ENCODE results near the gene ASAP3.

ASAP3 gene

GRCh38 chr1:23477359-23478144 lies 6.4 kb downstream of the ASAP3 start:
- no peak for FAIRE-seq

GRCh38 chr1:23475641-23476040 lies 8.3 kb downstream of the ASAP3 start:
- FAIRE-seq = no peak

- FAIRE-seq = no peak
Observed at GRCh38 chr1:23475134-23475628, 8.8 kb downstream of the ASAP3 start.

- FAIRE-seq = no peak
Observed at GRCh38 chr1:23473037-23473800, 10.8 kb downstream of the ASAP3 start.

DNA sequence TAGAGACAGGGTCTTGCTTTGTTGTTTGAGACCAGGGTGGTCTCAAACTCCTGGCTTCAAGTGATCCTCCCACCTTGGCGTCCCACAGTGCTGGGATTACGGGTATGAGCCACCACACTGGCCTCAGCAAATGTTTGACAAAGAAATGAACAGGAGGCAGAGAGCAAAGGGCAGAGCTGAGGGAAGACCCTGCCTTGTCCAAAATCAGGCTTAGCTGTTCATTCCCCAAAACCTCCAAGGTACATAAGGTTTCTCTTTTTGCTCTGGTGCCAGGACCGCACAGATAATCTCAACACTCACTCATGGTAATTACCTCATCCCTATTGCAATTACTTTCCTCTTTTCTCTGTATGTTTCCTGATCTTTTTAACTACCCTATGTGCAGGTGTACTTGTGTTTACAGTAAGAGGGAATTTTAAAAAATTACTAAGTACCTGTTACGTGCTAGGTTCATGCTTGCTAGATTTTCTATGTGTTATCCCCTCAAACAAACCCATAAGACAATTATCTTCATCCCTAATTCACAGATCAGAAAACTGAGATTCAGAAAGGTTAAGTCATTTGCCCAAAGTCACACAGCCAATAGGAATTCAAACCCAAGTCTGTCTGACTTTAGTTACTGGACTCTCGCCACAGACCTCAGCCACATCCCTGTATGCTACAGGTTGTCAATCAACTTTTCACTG lies 11.5 kb downstream of the ASAP3 start:
- FAIRE-seq = no peak

DNA sequence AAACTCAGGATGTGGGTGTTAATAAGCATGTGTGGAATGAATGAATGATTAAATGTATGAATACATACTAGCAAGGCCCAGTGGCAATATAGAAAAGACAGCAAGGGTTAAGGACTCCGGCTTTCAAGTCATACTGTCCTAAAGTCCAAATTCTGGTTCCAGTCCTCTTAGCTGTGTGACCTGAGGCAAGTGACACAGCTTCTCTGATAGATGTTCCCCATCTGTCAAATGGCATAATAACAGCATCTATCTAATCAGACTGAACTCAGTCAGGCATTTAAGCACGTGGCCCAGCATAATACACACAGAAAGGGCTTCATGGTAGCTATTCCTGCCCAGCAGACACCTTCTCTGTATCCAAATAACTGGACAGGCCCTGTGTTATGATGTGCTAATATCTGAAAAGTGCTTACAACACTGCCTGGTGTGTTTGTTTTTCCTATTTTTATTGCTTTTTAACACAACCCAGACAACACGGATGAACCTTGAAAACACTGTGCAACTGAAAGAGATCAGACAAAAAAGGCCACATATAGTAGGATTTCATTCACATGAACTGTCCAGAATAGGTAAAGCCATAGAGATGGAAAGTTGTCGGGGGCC lies 12.4 kb downstream of the ASAP3 start:
- no peak for FAIRE-seq

GRCh38 chr1:23470282-23471070 lies 13.5 kb downstream of the ASAP3 start:
- FAIRE-seq = no peak

GRCh38 chr1:23469372-23469982 lies 14.5 kb downstream of the ASAP3 start:
- FAIRE-seq = no peak

GRCh38 chr1:23466423-23466989 lies 17.5 kb downstream of the ASAP3 start:
- FAIRE-seq = no peak

DNA sequence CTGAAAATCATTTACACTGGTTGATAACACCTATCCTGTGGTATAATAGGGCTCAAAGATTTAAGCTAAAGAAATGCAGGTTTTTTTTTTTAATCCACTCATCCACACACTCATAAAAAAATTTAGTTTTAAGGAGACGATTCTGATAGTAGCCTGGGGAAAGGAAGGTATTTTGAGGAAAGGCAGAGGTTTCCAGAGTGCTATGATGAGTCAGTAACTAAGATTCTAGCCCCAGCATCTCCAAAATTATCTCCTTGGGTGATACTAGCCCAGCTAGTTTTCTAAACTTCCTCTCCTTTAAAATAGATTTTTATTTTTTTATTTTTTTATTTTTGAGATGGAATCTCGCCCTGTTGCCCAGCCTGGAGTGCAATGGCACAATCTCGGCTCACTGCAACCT lies 20.7 kb downstream of the ASAP3 start:
- FAIRE-seq = no peak

- no peak for FAIRE-seq
Observed at GRCh38 chr1:23462766-23463165, 21.2 kb downstream of the ASAP3 start.

- FAIRE-seq = no peak
Observed at GRCh38 chr1:23461050-23461449, 22.9 kb downstream of the ASAP3 start.

DNA sequence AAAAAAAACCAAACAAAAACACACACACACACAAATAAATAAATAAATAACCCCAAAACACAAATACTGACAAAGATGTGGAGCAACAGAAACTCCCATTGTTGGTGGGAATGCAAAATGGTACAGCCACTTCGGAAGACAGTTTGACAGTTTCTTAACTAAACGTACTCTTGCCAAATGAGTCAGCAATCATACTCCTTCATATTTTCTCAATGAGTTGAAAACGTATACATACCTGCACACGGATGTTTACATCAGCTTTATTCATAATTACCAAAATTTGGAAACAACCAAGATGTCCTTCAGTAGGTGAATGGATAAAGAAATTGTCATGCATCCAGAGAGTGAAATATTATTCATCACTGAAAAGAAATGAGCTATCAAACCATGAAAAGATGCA lies 23.5 kb downstream of the ASAP3 start:
- no peak for FAIRE-seq

- no peak for FAIRE-seq
Observed at GRCh38 chr1:23459338-23459757, 24.6 kb downstream of the ASAP3 start.

GRCh38 chr1:23456226-23456625 lies 27.8 kb downstream of the ASAP3 start:
- FAIRE-seq = no peak

DNA sequence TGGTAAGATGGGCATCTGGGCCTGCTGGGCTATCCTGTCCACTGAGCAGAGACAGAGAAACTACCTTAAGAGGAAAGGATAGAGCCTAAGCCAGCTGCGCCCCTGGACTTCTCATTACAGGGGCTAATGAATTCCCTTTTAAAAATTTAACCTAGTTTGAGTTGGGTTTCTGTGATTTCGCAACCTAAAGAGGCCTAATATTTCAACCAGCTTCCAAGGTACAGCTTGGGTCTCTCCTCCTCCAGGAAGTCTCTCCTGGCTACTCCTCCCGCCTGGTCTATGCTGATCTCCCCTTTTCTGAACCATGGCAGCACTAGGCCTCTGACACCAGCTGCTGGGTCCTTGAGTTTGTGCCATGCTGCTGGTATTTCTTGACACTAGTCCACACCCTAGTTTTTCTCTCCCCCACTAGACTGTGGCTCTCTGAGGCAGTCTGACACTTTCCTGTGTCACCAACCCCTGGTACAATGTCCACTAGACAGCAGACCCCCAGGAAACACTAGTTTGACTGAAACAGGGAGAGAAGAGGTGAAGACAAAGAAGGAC lies 30.5 kb downstream of the ASAP3 start:
- no peak for FAIRE-seq

GRCh38 chr1:23452011-23452411 lies 32.0 kb downstream of the ASAP3 start:
- no peak for FAIRE-seq

DNA sequence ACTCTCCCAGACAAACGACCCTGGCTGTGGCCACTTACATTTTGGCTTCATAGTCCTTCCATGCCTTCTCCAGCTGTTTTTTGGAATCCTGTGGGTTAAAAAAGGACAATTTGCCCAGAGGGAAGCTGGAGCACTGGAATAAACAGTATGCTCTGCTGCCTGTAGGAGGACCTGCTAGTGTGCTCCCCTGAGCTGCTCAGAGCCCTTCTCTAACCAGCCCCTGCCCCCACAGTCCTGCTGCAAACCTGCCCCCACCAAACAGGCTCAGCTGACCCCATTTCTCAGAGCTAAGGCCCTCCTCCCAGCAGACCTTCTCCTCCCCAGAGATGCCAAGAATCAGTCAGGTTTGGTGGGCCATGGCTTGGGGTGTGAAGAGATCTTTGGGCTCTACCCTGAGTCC lies 32.5 kb downstream of the ASAP3 start:
- no peak for FAIRE-seq

DNA sequence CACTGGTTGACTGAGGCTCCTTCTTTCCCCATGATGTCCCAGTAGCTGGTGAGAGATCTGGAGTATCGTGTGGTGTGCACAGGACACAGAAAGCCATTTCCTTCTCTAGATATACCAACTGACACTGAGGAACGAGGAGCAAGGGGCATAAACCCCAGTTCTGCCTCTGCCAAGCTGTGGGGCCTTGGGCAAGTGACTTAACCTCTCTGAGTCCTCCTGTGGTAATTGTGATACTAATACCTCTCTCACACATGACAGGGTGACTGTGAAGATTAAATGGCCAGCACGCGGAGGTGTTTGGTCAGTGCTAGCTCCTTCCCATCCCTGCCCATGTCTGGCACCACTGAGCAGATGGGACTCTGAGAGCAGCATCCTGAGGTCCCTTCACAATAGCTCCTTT lies 33.1 kb downstream of the ASAP3 start:
- no peak for FAIRE-seq

DNA sequence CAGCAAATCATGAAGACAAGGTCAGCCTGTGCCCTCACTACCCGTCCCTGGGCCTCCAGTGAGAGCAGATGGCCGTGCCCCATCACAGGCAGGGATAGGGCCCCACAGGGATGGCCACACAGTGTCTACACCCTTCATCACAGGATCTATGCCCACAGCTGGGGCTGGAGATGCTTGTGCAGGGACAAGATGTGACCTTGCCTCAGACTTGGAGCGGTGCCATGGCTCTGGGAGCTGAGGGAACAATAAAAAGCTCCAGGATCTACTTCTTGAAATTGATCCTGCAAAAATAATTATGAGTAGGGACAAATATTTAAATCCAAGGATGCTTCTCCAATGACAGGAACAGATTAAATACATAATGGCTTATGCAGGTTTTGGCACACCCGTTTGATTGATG lies 34.0 kb downstream of the ASAP3 start:
- FAIRE-seq = no peak

- no peak for FAIRE-seq
Observed at GRCh38 chr1:23449306-23449705, 34.7 kb downstream of the ASAP3 start.

Measured in TTC549 (cell line).